HEK293 (cell line): Measurements from ENCODE around the gene THAP12.

Experiments
- CTCF ChIA-PET: fragments of 350-600 bp; formaldehyde crosslinking; extraction: SDS; loops from one replicate; lab custom pipeline; 2021; ENCODE audit warnings: antibody characterized with exemption; lab: Yijun Ruan, JAX
- POLR2A ChIA-PET: fragments of 300-600 bp; formaldehyde crosslinking; extraction: SDS; loops from one replicate; lab custom pipeline; 2020; ENCODE audit warnings: antibody characterized with exemption, inconsistent platforms; lab: Yijun Ruan, JAX
- H3K27ac ChIP-seq: fragments of 200-500 bp; sonication (Bioruptor generic); 2 replicates; pipeline ENCODE4 v1.5.1; 2014; ENCODE audit warnings: low read depth, low read length, control low read depth, inconsistent platforms; ENCODE audit errors: extremely low read depth
- H3K36me3 ChIP-seq, 2 experiments: fragments of 200-500 bp in 1 of 2; sonication (Bioruptor generic) in 1 of 2; 1 replicate in 1 of 2; 2 replicates in 1 of 2; pipeline ENCODE4 v1.5.1; 2014 to 2017; ENCODE audit warnings: inconsistent platforms in 2 of 2, low read length in 2 of 2; ENCODE audit not compliant: control insufficient read depth in 2 of 2, insufficient read depth in 1 of 2
- H3K4me1 ChIP-seq: fragments of 200-500 bp; sonication (Bioruptor generic); 2 replicates; pipeline ENCODE4 v1.5.1; 2014; ENCODE audit warnings: mild to moderate bottlenecking, low read length, inconsistent platforms; ENCODE audit not compliant: control insufficient read depth, insufficient read depth
- H3K4me3 ChIP-seq: 2 replicates; pipeline ENCODE4 v1.5.1; 2011; ENCODE audit warnings: low read depth, mild to moderate bottlenecking, control low read depth, low read length, moderate library complexity
- H3K9me3 ChIP-seq: fragments of 200-500 bp; sonication (Bioruptor generic); 2 replicates; pipeline ENCODE4 v1.5.1; 2014; ENCODE audit warnings: low read depth, low read length, inconsistent platforms; ENCODE audit not compliant: control insufficient read depth, insufficient read depth
- GLIS1 ChIP-seq: fragments of 450-650 bp; formaldehyde crosslinking; IDR thresholded peaks from 2 replicates; pipeline ENCODE4 v1.5.1; 2016; ENCODE audit warnings: missing biosample characterization, missing genetic modification characterization
- HOXD13 ChIP-seq: sonication (generic); formaldehyde crosslinking; IDR thresholded peaks from 2 replicates; pipeline ENCODE4 v1.8.0; 2022; ENCODE audit warnings: missing genetic modification reagents, borderline replicate concordance
- MZF1 ChIP-seq: fragments of 450-650 bp; formaldehyde crosslinking; IDR thresholded peaks from 2 replicates; pipeline ENCODE4 v1.5.1; 2017; ENCODE audit warnings: missing biosample characterization, missing genetic modification characterization, borderline replicate concordance
- OSR2 ChIP-seq: fragments of 450-650 bp; formaldehyde crosslinking; IDR thresholded peaks from 2 replicates; pipeline ENCODE4 v1.5.1; 2016; ENCODE audit warnings: missing biosample characterization, missing genetic modification characterization
- YY1 ChIP-seq: fragments of 450-650 bp; formaldehyde crosslinking; IDR thresholded peaks from 2 replicates; pipeline ENCODE4 v1.5.1; 2018; ENCODE audit warnings: missing biosample characterization, missing genetic modification characterization
- ZBTB11 ChIP-seq: fragments of 450-650 bp; formaldehyde crosslinking; conservative IDR thresholded peaks from 2 replicates; pipeline ENCODE4 v1.5.1; 2016; ENCODE audit warnings: low read depth, missing biosample characterization, missing genetic modification characterization
- ZBTB21 ChIP-seq: fragments of 450-650 bp; formaldehyde crosslinking; IDR thresholded peaks from 2 replicates; pipeline ENCODE4 v1.5.1; 2017; ENCODE audit warnings: missing biosample characterization, missing genetic modification characterization
- ZBTB44 ChIP-seq: fragments of 450-650 bp; IDR thresholded peaks from 2 replicates; pipeline ENCODE4 v1.5.1; 2018; ENCODE audit warnings: missing biosample characterization, mild to moderate bottlenecking, missing genetic modification characterization
- ZBTB6 ChIP-seq: fragments of 450-650 bp; formaldehyde crosslinking; IDR thresholded peaks from 2 replicates; pipeline ENCODE4 v1.5.1; 2017; ENCODE audit warnings: missing biosample characterization, missing genetic modification characterization
- ZBTB8A ChIP-seq: fragments of 450-650 bp; formaldehyde crosslinking; IDR thresholded peaks from 2 replicates; pipeline ENCODE4 v1.5.1; 2016; ENCODE audit warnings: missing biosample characterization, missing genetic modification characterization
- ZNF112 ChIP-seq: fragments of 450-650 bp; formaldehyde crosslinking; IDR thresholded peaks from 2 replicates; pipeline ENCODE4 v1.5.0; 2017; ENCODE audit warnings: missing biosample characterization, missing genetic modification characterization
- ZNF23 ChIP-seq: fragments of 450-650 bp; formaldehyde crosslinking; IDR thresholded peaks from 2 replicates; pipeline ENCODE4 v1.5.1; 2016; ENCODE audit warnings: missing biosample characterization, missing genetic modification characterization, borderline replicate concordance
- ZNF266 ChIP-seq: fragments of 450-650 bp; formaldehyde crosslinking; IDR thresholded peaks from 2 replicates; pipeline ENCODE4 v1.5.1; 2016; ENCODE audit warnings: missing biosample characterization, missing genetic modification characterization, low read depth
- ZNF433 ChIP-seq: fragments of 450-650 bp; formaldehyde crosslinking; IDR thresholded peaks from 2 replicates; pipeline ENCODE4 v1.5.1; 2016; ENCODE audit warnings: missing biosample characterization, missing genetic modification characterization, low read depth
- ZNF621 ChIP-seq: fragments of 450-650 bp; formaldehyde crosslinking; IDR thresholded peaks from 2 replicates; pipeline ENCODE4 v1.5.1; 2017; ENCODE audit warnings: missing biosample characterization, missing genetic modification characterization
- ZNF658 ChIP-seq: fragments of 450-650 bp; formaldehyde crosslinking; IDR thresholded peaks from 2 replicates; pipeline ENCODE4; 2016; ENCODE audit warnings: missing biosample characterization, missing genetic modification characterization
- ZNF747 ChIP-seq: fragments of 450-650 bp; formaldehyde crosslinking; IDR thresholded peaks from 2 replicates; pipeline ENCODE4 v1.5.1; 2016; ENCODE audit warnings: missing biosample characterization, missing genetic modification characterization
- ZSCAN5A ChIP-seq: fragments of 450-650 bp; formaldehyde crosslinking; IDR thresholded peaks from 2 replicates; pipeline ENCODE4 v1.5.1; 2016; ENCODE audit warnings: missing biosample characterization, missing genetic modification characterization
- TF ChIP-seq, protein P1 (sequence below): fragments of 450-650 bp; formaldehyde crosslinking; IDR thresholded peaks from 2 replicates; pipeline ENCODE4 v1.5.1; 2016; ENCODE audit warnings: missing biosample characterization, missing genetic modification characterization
- TF ChIP-seq, protein P2 (sequence below): fragments of 450-650 bp; formaldehyde crosslinking; IDR thresholded peaks from 2 replicates; pipeline ENCODE4 v1.5.1; 2016; ENCODE audit warnings: missing biosample characterization, missing genetic modification characterization

THAP12 gene

DNA sequence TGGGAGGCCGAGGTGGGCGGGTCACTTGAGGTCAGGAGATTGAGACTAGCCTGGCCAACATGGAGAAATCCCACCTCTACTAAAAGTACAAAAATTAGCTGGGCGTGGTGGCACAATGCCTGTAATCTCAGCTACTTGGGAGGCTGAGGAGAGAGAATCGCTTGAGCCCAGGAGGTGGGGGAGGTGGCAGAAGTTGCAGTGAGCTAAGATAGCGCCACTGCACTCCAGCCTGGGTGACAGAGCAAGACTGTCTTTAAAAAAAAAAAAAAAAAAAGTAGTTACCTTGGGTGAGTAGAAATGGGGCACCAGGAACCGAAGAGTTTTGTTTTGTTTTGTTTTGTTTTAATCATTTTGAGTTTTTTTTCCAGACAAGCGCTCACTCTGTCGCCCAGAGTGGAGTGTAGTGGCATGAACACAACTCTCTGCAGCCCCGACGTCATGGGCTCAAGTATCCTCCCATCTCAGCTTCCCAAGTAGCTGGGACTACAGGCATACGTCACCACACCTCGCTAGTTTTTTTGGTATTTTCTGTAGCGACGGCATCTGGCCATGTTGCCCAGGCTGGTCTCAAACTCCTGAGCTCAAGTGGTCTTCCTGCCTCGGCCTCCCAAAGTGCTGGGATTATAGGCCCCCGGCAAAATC is 15.8 kb downstream of the THAP12 start:
- CTCF ChIA-PET, result interaction anchor here (0.6 kb wide), 1 partner anchor 670 kb away, joined by 4 read pairs; no protein-coding TSS in a partner anchor

More for the DNA sequence above, 15.8 kb downstream of the THAP12 start:
- H3K36me3 ChIP-seq, result peaks cover 3 to 8% of the 10 kb centered on the region in 2 experiments; a peak in 2 of 3 replicates
- H3K9me3 ChIP-seq, result no peaks in the 10 kb centered on the region
- no peaks in the 10 kb centered on the region; the same call in 1 of the 2 replicates for H3K4me1 ChIP-seq
- no peak overlapping the region for H3K27ac ChIP-seq
- H3K4me3 ChIP-seq, result no peak overlapping the region
- TF ChIP-seq ZNF621 (no peak), YY1 (no peak), ZNF23 (tag by site-specific recombination) (no peak), ZBTB21 (no peak), ZSCAN5A (tag by site-specific recombination) (no peak), ZBTB8A (tag by site-specific recombination) (no peak), ZBTB11 (tag by site-specific recombination) (no peak), HOXD13 (CRISPR knock-in tag) (no peak), MZF1 (no peak), OSR2 (tag by site-specific recombination) (peak; percentile 38; the same call in 1 of the 2 replicates), ZNF266 (tag by site-specific recombination) (no peak), ZNF433 (tag by site-specific recombination) (no peak), ZNF747 (tag by site-specific recombination) (no peak), ZBTB6 (tag by site-specific recombination) (peak; percentile 49; the same call in 1 of the 2 replicates), ZNF658 (tag by site-specific recombination) (no peak), ZBTB44 (tag by site-specific recombination) (no peak), ZNF112 (tag by site-specific recombination) (no peak), GLIS1 (tag by site-specific recombination) (peak; percentile 32; the same call in 1 of the 2 replicates)
- TF ChIP-seq, protein P1, sequence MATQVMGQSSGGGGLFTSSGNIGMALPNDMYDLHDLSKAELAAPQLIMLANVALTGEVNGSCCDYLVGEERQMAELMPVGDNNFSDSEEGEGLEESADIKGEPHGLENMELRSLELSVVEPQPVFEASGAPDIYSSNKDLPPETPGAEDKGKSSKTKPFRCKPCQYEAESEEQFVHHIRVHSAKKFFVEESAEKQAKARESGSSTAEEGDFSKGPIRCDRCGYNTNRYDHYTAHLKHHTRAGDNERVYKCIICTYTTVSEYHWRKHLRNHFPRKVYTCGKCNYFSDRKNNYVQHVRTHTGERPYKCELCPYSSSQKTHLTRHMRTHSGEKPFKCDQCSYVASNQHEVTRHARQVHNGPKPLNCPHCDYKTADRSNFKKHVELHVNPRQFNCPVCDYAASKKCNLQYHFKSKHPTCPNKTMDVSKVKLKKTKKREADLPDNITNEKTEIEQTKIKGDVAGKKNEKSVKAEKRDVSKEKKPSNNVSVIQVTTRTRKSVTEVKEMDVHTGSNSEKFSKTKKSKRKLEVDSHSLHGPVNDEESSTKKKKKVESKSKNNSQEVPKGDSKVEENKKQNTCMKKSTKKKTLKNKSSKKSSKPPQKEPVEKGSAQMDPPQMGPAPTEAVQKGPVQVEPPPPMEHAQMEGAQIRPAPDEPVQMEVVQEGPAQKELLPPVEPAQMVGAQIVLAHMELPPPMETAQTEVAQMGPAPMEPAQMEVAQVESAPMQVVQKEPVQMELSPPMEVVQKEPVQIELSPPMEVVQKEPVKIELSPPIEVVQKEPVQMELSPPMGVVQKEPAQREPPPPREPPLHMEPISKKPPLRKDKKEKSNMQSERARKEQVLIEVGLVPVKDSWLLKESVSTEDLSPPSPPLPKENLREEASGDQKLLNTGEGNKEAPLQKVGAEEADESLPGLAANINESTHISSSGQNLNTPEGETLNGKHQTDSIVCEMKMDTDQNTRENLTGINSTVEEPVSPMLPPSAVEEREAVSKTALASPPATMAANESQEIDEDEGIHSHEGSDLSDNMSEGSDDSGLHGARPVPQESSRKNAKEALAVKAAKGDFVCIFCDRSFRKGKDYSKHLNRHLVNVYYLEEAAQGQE (tag by site-specific recombination), result no peak
- TF ChIP-seq, protein P2, sequence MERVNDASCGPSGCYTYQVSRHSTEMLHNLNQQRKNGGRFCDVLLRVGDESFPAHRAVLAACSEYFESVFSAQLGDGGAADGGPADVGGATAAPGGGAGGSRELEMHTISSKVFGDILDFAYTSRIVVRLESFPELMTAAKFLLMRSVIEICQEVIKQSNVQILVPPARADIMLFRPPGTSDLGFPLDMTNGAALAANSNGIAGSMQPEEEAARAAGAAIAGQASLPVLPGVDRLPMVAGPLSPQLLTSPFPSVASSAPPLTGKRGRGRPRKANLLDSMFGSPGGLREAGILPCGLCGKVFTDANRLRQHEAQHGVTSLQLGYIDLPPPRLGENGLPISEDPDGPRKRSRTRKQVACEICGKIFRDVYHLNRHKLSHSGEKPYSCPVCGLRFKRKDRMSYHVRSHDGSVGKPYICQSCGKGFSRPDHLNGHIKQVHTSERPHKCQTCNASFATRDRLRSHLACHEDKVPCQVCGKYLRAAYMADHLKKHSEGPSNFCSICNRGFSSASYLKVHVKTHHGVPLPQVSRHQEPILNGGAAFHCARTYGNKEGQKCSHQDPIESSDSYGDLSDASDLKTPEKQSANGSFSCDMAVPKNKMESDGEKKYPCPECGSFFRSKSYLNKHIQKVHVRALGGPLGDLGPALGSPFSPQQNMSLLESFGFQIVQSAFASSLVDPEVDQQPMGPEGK (tag by site-specific recombination), result no peak
- TF ChIP-seq, all 188 proteins: peak for 3
- POLR2A ChIA-PET, result no interaction called here
